GM18909 (cell line): ENCODE results near the gene ISCU.
"Not testable (repeated sequence)": the region's sequence is repeated elsewhere in the genome, so short reads cannot be mapped to it uniquely, and the experiment has no call there.

Experiments
- ATAC-seq: cut with Tn5 transposase; IDR thresholded peaks from one replicate; pipeline ENCODE4 v1.9.1; 2021; ENCODE audit warnings: mild to moderate bottlenecking; ENCODE audit not compliant: unreplicated experiment, poor library complexity

The ISCU gene

DNA sequence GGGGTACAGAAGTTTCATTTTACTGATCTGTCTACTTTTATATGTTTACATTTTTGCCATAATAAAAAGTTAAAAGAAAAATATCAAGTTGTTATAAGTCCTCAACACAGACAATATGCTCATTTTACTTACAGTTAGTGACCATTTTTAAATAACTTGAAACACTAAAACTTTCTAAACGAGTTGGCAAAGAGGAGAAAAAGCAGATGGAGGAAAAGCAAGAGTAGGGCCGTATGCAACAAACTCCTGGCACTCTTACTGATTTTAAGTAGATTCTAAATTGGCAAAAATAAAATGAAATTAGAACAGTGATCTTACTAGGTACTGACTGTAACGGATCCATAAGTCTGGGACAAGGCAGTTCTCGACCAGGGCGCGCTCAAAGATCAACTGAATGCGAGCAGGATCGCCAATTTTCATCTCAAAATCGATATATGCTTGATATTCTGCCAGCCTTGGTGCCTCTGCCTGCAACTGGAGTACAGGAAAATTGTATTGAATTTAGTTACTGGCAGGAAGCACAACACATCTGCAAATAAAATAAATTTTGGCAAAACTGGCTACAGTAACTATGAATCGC lies 23.7 kb upstream of the ISCU start:
- ATAC-seq: no peak

DNA sequence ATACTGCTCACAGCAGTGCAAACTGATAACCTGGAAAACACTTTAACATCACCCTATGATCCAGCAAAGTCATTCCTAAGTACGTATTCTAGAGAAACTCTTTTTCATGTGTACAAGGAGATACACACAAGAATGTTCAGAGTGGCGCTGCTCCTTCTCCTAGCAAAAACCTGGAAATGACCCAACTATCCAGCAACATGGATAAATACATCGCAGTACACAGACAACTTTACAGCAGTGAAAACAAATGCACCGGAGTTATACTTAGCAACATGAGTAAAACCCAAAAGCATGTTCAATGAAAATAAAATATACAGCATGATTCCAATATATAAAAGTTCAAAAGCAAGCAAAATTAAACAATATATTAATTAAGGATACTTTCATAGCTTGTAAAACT lies 20.1 kb upstream of the ISCU start:
- no peak for ATAC-seq

- ATAC-seq: no peak
Observed at GRCh38 chr12:108543652-108544051, 18.7 kb upstream of the ISCU start.

GRCh38 chr12:108547686-108548085 lies 14.7 kb upstream of the ISCU start:
- no peak for ATAC-seq

DNA sequence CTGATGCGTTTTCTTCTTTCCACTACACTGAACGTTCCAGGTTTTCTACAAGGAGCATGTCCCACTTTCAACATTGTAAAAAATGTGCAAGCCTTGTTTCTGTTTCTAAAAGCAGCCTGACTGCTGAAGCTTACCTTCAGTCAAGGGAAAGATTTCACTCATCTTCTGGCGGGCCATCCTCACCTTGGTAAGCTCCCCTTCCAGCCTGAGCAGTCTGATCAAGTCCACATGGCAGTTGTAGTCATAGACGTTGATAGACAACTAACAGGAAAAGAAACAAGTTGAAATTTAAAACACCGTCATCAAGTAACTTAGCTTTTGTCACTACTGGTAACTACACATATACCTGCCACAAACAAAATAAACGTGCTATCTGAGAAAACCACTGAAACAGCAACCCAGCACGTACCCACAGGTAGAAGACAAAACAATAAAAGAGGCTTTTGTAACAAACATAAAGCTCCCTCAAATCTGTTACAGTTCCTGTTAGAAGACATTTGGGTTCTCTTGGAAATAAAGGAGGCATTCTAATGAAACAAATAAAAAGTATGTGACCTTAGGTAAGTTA lies 13.4 kb upstream of the ISCU start:
- ATAC-seq: no peak

- no peak for ATAC-seq
Observed at GRCh38 chr12:108551535-108551934, 10.9 kb upstream of the ISCU start.

DNA sequence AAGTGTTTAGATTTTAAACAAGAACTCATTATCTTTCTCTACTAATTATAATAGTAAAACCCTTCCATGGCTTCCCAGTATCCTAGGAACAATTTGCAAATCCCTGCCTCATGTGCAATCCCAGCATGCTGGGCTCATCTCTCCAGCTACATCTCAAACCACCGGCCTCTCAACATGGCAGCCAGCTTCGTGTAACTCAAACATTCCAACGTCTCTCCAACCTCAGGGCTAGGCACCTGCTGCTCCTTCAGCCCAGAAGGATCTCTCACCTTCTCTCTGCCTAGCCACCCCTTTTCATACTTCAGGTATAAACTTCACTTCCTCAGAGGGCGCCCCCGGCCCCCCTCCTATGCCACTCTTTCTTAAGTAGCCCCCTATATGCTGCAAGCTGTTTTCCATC lies 8.6 kb upstream of the ISCU start:
- no peak for ATAC-seq

- ATAC-seq: not testable (repeated sequence)
Observed at GRCh38 chr12:108555383-108555782, 7.0 kb upstream of the ISCU start.

GRCh38 chr12:108559007-108559655 lies 3.3 kb upstream of the ISCU start:
- no peak for ATAC-seq

- no peak for ATAC-seq
Observed at GRCh38 chr12:108559748-108560147, 2.6 kb upstream of the ISCU start.

DNA sequence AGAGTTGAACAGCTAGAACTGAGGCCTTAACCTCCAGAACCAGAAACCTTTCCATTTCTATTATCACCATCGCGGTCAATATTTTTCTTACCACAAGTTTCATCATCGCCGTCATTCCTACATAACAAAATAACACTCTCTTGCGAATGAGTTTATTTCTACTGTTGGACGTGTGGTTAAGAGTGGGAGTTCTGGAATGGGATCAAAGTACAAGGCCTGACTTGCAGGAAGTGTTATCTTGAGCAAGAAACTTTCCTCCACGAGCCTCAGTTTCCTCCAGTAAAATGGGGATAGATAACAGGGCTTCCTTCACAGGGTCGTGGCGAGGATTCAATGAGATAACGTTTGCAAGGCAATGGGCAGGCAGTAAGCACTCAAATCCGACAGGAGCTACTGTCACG lies 2.1 kb upstream of the ISCU start:
- no peak for ATAC-seq

DNA sequence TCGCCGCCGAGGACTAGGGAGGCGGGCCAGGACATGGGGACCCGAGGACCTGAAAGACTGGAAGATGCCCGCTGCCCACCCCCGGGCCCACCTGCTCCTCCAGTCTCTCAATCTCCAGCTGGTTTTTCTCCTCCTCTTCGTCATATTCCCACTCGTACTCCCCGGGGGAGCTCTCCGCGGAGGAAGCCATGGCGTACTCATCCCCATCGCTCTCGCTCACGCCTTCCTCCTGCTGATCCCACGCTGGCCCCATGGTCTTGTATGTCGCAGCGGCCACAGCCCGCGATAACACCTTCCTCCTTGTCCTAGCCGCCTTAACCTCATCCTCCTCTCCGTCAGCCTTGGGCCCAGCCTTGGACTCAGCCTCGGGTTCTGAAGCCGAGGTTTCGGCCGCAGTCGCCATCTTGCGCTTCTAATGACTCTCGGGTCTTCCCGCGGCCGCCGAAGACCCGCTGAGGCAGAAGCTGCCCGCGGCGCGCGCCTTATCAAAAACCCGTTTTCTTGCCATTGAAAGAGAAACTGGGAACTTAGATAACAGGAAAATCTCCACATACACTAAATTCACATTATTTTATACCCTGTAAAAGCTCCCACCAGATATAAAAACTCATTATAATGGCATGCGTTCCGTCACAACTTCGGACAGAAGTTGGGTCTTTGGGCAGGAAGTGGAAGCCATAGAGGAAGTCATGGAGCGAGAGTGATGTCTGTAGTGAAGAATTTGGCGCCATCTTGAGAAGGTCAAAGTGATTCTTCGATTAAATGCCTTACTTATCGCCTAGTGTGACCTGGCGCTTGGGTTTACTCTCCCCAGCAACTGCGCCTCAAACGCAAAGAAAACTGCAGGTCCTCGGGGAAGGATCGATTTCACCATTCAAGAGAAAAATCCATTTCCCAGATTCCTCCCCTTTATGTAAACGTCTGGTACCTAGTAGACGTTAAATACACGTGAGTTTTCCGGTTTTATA lies 1.4 kb upstream of the ISCU start, which contains the start of gene SART3:
TSS of gene SART3 (minus strand) at position 422 of the 968 bp plus-strand sequence. CDS start at position 403, 19 bp downstream.
- ATAC-seq: peak; percentile 46

DNA sequence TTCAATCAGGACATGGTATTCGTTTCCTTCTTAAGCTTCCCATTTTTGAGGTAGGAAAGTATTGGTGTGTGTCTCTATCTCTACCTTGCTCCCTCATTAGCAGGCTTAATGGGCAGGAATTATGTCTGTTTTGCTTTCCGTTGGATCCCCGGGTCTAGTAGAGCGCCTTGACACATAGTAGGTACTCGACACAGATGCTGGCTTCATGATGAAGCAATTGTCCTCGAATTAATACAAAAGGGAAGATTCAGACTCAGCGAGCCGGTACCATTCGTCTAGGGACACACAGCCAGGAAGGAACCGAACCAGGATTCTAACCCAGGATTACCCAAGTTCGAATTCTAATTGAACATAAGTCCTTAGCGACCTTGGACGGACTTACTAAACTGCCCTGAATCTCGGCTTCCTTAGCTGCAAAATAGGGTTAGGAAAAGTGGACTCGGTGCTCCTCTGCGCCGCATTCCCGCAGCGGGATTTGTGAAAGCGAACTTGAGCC lies 496 bp upstream of the ISCU start:
- peak; percentile 1 for ATAC-seq

DNA sequence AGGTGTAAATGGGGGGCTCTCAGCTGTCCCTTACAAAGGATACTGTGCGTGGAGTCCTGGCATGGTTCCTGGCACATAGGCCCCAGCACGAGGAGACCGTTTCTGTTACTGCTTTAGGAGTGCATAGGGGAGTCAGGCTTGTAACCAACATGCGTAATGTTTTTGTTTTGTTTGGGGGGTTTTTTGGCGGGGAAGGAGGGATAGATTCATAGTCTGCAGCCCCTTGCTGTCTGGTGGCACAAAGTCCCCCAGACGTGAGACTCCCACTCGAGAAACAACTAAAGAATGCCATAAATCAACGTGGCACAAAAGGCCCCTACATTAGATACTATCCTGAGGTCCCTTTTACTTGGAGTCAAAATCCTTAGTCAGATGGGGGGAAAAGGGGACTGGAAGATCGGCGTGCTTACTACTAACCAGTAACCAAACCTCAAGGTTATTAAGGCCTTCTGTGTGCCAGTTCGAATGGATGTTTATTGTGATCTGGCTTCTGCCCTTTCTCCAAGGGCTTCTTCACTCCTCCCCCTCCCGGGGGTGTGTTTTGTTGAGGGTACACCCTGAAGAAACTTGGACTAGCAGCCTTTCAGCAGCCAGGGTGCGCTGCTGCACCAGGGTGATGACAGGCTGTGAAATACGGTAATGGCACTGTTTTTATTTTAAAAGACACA lies 874 bp downstream of the ISCU start:
- peak; percentile 39 for ATAC-seq

DNA sequence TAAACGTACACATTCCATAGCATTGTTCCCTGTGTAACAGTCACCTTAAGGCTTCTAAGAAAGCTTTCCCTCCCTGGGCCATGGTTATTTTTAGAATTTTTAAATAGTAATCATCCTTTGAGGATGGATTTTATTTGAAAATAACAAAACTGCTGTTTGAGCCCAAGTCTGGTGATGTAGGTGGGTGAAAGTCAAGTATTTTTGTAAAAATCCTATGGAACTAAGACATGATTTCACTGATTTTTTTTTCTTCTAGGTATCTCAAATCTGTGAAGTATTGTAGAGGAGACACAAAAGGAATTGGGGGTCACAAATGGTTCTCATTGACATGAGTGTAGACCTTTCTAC lies 1.4 kb downstream of the ISCU start:
- no peak for ATAC-seq

GRCh38 chr12:108564724-108565123 lies 2.3 kb downstream of the ISCU start:
- no peak for ATAC-seq

DNA sequence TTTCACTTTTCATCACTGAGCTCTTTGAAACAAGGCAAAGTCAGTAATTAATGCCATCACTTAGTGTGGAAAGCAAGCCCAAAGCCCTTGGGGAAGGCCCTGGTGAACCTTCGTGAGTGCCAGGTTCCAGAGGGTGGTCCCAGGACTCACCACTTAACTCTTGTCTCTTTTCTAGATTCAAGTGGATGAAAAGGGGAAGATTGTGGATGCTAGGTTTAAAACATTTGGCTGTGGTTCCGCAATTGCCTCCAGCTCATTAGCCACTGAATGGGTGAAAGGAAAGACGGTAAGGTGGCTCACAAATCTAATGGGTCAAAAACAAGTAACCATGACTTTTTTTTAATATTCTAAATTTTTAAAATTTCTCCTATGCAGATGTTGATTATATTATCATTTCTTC lies 2.8 kb downstream of the ISCU start:
- no peak for ATAC-seq

GRCh38 chr12:108565976-108566375 lies 3.6 kb downstream of the ISCU start:
- no peak for ATAC-seq

DNA sequence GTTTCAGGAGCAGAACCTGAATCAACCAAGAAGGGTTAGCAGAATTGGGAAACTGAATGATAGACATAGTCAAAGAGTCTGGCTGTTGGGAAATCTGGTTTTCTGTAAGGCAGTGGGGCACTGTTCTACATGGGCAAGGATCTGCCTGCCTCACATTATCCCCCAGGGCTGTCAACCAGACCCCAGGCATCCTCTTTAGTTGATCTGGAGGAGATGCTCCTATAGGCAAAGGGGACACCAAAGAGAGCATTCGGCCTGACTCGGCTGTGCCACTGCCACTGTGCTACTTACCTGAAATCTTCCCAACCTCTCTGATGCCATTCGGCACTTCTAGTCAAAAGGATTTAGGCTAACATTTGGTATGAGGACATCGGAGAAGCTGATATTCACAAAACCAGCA lies 4.1 kb downstream of the ISCU start:
- ATAC-seq: no peak
